A549 (cell line): ENCODE measurements around the gene NDUFA12. TPM values are rescaled to one million over a fixed set of nuclear protein-coding genes. Genes with fewer than 3 reads are reported as not detected.

Experiments
- ATAC-seq, 2 experiments: fragments of 200-7000 bp in 1 of 2; fragments of >200 bp in 1 of 2; cut with Nextera tagmentation in 1 of 2; cut with Tn5 transposase in 1 of 2; 3 replicates each; pipeline versions ENCODE4 v1.8.0 to v1.9.1; 2018 to 2020; ENCODE audit warnings: mild to moderate bottlenecking in 1 of 2, moderate library complexity in 1 of 2
- CTCF ChIA-PET: fragments of 300-600 bp; sonication (Branson Sonifier 250); formaldehyde crosslinking; extraction: SDS; loops from one replicate; lab custom pipeline; 2021; ENCODE audit warnings: antibody characterized with exemption, inconsistent platforms; lab: Yijun Ruan, JAX
- POLR2A ChIA-PET: fragments of 350-600 bp; formaldehyde crosslinking; extraction: SDS; loops from one replicate; lab custom pipeline; 2021; ENCODE audit warnings: antibody characterized with exemption, inconsistent platforms; lab: Yijun Ruan, JAX
- DNase-seq, 2 experiments: peaks; one replicate each; pipeline versions ENCODE4 v3.0.0 to v3.0.0-alpha.2; 2011 to 2016; ENCODE audit warnings: low read depth in 1 of 2, low spot score in 1 of 2
- FAIRE-seq: peaks from 2 replicates; lab custom pipeline; 2011; peaks lifted over from hg19 to GRCh38; lab: Jason Lieb, UNC
- H3K27ac ChIP-seq, 2 experiments: fragments of >200 bp; sonication (Bioruptor Twin); formaldehyde crosslinking; 3 replicates each; pipeline ENCODE4 v1.5.1; 2016 to 2017
- H3K4me1 ChIP-seq: fragments of >200 bp; sonication (Bioruptor Twin); formaldehyde crosslinking; 3 replicates; pipeline ENCODE4 v1.6.1; 2016
- H3K4me2 ChIP-seq: fragments of >200 bp; sonication (Bioruptor Twin); formaldehyde crosslinking; 3 replicates; pipeline ENCODE4 v1.6.1; 2016
- H3K4me3 ChIP-seq: fragments of >200 bp; sonication (Bioruptor Twin); formaldehyde crosslinking; 3 replicates; pipeline ENCODE4 v1.5.1; 2016
- H3K9me3 ChIP-seq: fragments of >200 bp; sonication (Bioruptor Twin); formaldehyde crosslinking; 3 replicates; pipeline ENCODE4 v1.6.1; 2016
- ATOH8 ChIP-seq: fragments of 250-450 bp; sonication (Bioruptor Pico); IDR thresholded peaks from 2 replicates; pipeline ENCODE4 v1.5.0; 2020; ENCODE audit warnings: low read depth, mild to moderate bottlenecking, moderate library complexity
- CBX2 ChIP-seq: fragments of 200-600 bp; sonication (generic); IDR thresholded peaks from 2 replicates; pipeline ENCODE4 v1.6.1; 2016; ENCODE audit warnings: low read depth, mild to moderate bottlenecking, borderline replicate concordance
- CHD2 ChIP-seq: fragments of 150-350 bp; IDR thresholded peaks from 2 replicates; pipeline ENCODE4 v1.6.1; 2014; ENCODE audit warnings: low read length; ENCODE audit not compliant: partially characterized antibody
- CHD4 ChIP-seq: fragments of 200-600 bp; sonication (generic); IDR thresholded peaks from 2 replicates; pipeline ENCODE4 v1.6.1; 2016; ENCODE audit warnings: antibody characterized with exemption, mild to moderate bottlenecking, borderline replicate concordance
- EHMT2 ChIP-seq: fragments of 200-600 bp; sonication (generic); IDR thresholded peaks from 2 replicates; pipeline ENCODE4 v1.6.1; 2016; ENCODE audit warnings: antibody characterized with exemption, low read depth, mild to moderate bottlenecking, moderate library complexity
- FOSL2 ChIP-seq, 2 experiments: fragments of 450-650 bp in 1 of 2; fragments of >200 bp in 1 of 2; sonication (Bioruptor Twin) in 1 of 2; formaldehyde crosslinking; IDR thresholded peaks; 2 replicates each; pipeline versions ENCODE4 v1.5.0 to v1.6.1; 2016 to 2020; ENCODE audit warnings: mild to moderate bottlenecking in 1 of 2, moderate library complexity in 1 of 2
- FOXS1 ChIP-seq: fragments of 250-450 bp; sonication (Bioruptor Pico); IDR thresholded peaks from 2 replicates; pipeline ENCODE4 v1.5.0; 2020; ENCODE audit warnings: mild to moderate bottlenecking, moderate library complexity
- HDAC2 ChIP-seq: fragments of 200-600 bp; sonication (generic); IDR thresholded peaks from 2 replicates; pipeline ENCODE4 v1.6.1; 2016
- HES2 ChIP-seq: fragments of >200 bp; sonication (Bioruptor Twin); formaldehyde crosslinking; IDR thresholded peaks from 2 replicates; pipeline ENCODE4 v1.6.1; 2016
- HEYL ChIP-seq: fragments of 250-450 bp; sonication (Bioruptor Pico); IDR thresholded peaks from 2 replicates; pipeline ENCODE4 v1.8.0; 2021; ENCODE audit warnings: mild to moderate bottlenecking, moderate library complexity
- HOXB13 ChIP-seq: fragments of 250-450 bp; sonication (Bioruptor Pico); IDR thresholded peaks from 2 replicates; pipeline ENCODE4 v1.5.0; 2020; ENCODE audit warnings: low read depth, mild to moderate bottlenecking, moderate library complexity
- HOXB5 ChIP-seq: fragments of 250-450 bp; sonication (Bioruptor Pico); IDR thresholded peaks from 2 replicates; pipeline ENCODE4 v1.5.0; 2020; ENCODE audit warnings: mild to moderate bottlenecking, moderate library complexity
- JUN ChIP-seq, 2 experiments: fragments of >200 bp; sonication (Bioruptor Twin); formaldehyde crosslinking; IDR thresholded peaks; 2 replicates in 1 of 2; 3 replicates in 1 of 2; pipeline ENCODE4 v1.6.1; 2016 to 2017
- KDM1A ChIP-seq: fragments of 200-600 bp; sonication (generic); IDR thresholded peaks from 2 replicates; pipeline ENCODE4 v1.6.1; 2016; ENCODE audit warnings: low read depth, mild to moderate bottlenecking
- KDM5A ChIP-seq: fragments of 200-600 bp; sonication (generic); IDR thresholded peaks from 2 replicates; pipeline ENCODE4 v1.6.1; 2016; ENCODE audit warnings: antibody characterized with exemption, mild to moderate bottlenecking
- MAFK ChIP-seq: fragments of 450-650 bp; IDR thresholded peaks from 2 replicates; pipeline ENCODE4 v1.6.1; 2014; ENCODE audit not compliant: partially characterized antibody
- MYC ChIP-seq: IDR thresholded peaks from 2 replicates; pipeline ENCODE4 v1.6.1; 2012; ENCODE audit warnings: mild to moderate bottlenecking, inconsistent platforms, low read length, improper control_type of control experiment, borderline replicate concordance
- NR3C1 ChIP-seq: fragments of >200 bp; sonication (Bioruptor Twin); formaldehyde crosslinking; IDR thresholded peaks from 3 replicates; pipeline ENCODE4 v1.6.1; 2017
- SREBF2 ChIP-seq: fragments of 450-650 bp; IDR thresholded peaks from 2 replicates; pipeline ENCODE4 v1.6.1; 2014; ENCODE audit warnings: mild to moderate bottlenecking, moderate library complexity
- TFCP2L1 ChIP-seq: fragments of 250-450 bp; sonication (Bioruptor Pico); IDR thresholded peaks from 2 replicates; pipeline ENCODE4 v1.5.0; 2021; ENCODE audit warnings: mild to moderate bottlenecking
- TP53 ChIP-seq: fragments of 250-450 bp; sonication (Bioruptor Pico); IDR thresholded peaks from 2 replicates; pipeline ENCODE4 v1.5.0; 2021; ENCODE audit warnings: mild to moderate bottlenecking, moderate library complexity
- ZFP36 ChIP-seq: fragments of 450-650 bp; IDR thresholded peaks from 2 replicates; pipeline ENCODE4 v1.6.1; 2014; ENCODE audit warnings: borderline replicate concordance; ENCODE audit not compliant: partially characterized antibody
- ZNF302 ChIP-seq: fragments of 250-450 bp; sonication (Bioruptor Pico); IDR thresholded peaks from 2 replicates; pipeline ENCODE4 v1.9.0; 2021; ENCODE audit warnings: inconsistent platforms, mild to moderate bottlenecking, moderate library complexity
- ZSCAN20 ChIP-seq: fragments of 250-450 bp; sonication (Bioruptor Pico); IDR thresholded peaks from 2 replicates; pipeline ENCODE4 v1.8.0; 2022; ENCODE audit warnings: mild to moderate bottlenecking, moderate library complexity
- WGBS: methylation state at CpG from one replicate; pipeline ENCODE4 v1.1.6; 2017; ENCODE audit errors: missing lambda C conversion rate; 5-methylcytosine and 5-hydroxymethylcytosine counted together
- polyA plus RNA-seq, 4 experiments: library from polyadenylated mRNA; depleted of rRNA in 3 of 4; stranded (reverse); fragments of >200 nt; fragmentation: RNase III in 1 of 4; extraction: RNeasy Plus Mini Kit Qiagen cat#74134 plus additional on column Dnase treatment in 1 of 4; gene quantifications; 2 replicates in 3 of 4; 3 replicates in 1 of 4; pipeline ENCODE4 v1.2.3, GENCODE V29; 2011 to 2017
- TF ChIP-seq, protein P1 (sequence below): fragments of 250-450 bp; sonication (Bioruptor Pico); IDR thresholded peaks from 2 replicates; pipeline ENCODE4 v1.5.0; 2021; ENCODE audit warnings: mild to moderate bottlenecking, moderate library complexity, borderline replicate concordance
- TF ChIP-seq, protein P2 (sequence below): IDR thresholded peaks from 2 replicates; pipeline ENCODE4 v1.6.1; 2012
- TF ChIP-seq, protein P3 (sequence below): fragments of 200-600 bp; sonication (generic); IDR thresholded peaks from 2 replicates; pipeline ENCODE4 v1.6.1; 2016; ENCODE audit warnings: antibody characterized with exemption, mild to moderate bottlenecking, moderate library complexity

NDUFA12 gene
- polyA plus RNA-seq, 2 of the 4 experiments (the other 2 are of a cell fraction), result 207 to 257 TPM

DNA sequence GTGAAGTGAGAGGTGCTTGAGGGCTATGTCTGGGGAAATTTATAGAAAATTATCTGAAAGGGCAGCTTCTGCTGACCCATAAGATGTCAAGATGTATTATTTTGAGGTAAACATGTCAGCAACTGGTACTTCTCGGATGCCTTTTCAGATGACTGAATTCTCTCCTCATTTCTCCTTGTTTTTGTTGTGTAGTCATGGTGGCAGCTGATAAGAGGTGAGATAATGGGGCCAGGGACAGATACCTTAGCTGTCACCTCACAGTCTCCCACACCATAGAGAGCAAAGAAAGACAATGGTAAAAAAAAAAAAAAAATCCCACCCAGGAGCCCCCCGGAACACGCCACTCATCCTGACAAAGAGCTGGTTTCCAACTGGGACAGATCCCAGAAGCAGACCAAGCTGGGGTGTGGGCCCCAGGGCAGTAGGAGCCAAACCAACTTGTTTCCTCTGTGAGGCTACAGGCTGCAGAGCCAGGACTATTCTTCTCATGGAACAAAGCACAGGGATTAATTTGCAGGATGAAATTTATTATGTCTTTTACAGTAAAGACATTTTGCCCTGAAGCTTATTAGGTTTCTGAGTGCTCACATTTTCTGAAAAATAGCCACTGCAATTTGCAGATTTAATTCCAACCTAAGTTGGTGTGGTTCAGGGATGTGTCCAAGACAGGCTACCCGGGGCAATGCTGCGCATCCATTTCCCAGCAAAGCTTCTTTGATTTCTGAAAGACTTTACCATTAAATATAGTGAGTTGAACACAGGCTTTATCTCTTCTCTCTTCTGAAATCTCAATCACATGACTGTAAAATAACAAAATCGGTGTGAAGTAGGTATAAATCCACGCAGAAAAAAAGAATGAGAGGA is 52.2 kb downstream of the NDUFA12 start:
- TF ChIP-seq HDAC2, result no peak
- TF ChIP-seq NR3C1, result no peak
- no peak for TF ChIP-seq ZNF302 (CRISPR knock-in tag)
- no peak for TF ChIP-seq HOXB5
- TF ChIP-seq TFCP2L1 (CRISPR knock-in tag), result no peak
- no peak for TF ChIP-seq TP53 (CRISPR knock-in tag)
- no peak for TF ChIP-seq HEYL
- TF ChIP-seq EHMT2, result no peak
- no peak for TF ChIP-seq ZSCAN20 (CRISPR knock-in tag)
- no peak for TF ChIP-seq JUN (IDR thresholded peaks at IDR 0.05)
- Histone ChIP-seq H3K4me2 (no peak overlapping the region), H3K27ac (no peak overlapping the region; a peak in 1 of 6 replicates), H3K4me3 (no peak overlapping the region), H3K9me3 (no peaks in the 10 kb centered on the region), H3K4me1 (peaks cover 13% of the 10 kb centered on the region; the same call in 2 of the 3 replicates)
- DNase-seq (no peak), ATAC-seq (no peak), FAIRE-seq (no peak)
- 51% methylated on average over 7 of the region's 7 CpGs for WGBS
- POLR2A ChIA-PET, result no interaction called here
- CTCF ChIA-PET, result interaction anchor here (0.6 to 1.9 kb wide), 2 partner anchors 11 to 1022 kb away, joined by 3 to 4 read pairs; no protein-coding TSS in a partner anchor

DNA sequence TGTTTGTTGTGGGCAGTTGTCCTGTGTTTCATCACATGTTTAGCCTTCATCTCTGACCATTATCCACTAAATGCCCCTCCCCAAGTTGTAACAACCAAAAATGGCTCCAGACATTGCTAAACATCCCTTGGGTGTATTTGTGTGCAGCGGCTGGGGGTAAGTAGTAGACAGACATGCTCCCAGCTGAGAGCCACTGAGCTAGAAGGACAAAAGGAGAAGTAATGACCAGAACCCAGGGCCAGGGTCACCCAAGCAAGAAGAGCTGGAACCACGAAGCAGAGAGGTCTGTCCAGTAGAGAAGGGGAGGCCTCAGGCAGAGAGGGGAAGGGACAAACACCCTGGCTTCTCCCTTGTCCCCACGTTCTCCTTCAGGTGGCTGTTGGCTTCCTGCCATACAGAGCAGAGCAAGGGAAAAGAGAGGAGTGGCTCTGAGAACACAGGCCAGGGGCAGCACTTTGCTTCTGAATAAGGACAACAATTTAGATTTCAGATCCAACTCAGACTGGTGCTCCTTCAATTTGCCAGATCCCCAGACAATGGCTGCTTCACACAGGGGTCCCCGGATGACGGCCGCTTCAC is 55.2 kb downstream of the NDUFA12 start:
- TF ChIP-seq ATOH8 (CRISPR knock-in tag) (no peak), ZNF302 (CRISPR knock-in tag) (no peak), MAFK (no peak), ZFP36 (no peak), SREBF2 (no peak), CHD4 (no peak), KDM1A (no peak), TFCP2L1 (CRISPR knock-in tag) (no peak), FOSL2 (IDR thresholded peaks at IDR 0.05) (no peak), FOSL2 (CRISPR knock-in tag; IDR thresholded peaks at IDR 0.05) (no peak), HOXB13 (CRISPR knock-in tag) (no peak), CBX2 (no peak), FOXS1 (CRISPR knock-in tag) (no peak), HES2 (no peak), MYC (no peak), CHD2 (no peak), KDM5A (no peak)
- TF ChIP-seq, protein P1, sequence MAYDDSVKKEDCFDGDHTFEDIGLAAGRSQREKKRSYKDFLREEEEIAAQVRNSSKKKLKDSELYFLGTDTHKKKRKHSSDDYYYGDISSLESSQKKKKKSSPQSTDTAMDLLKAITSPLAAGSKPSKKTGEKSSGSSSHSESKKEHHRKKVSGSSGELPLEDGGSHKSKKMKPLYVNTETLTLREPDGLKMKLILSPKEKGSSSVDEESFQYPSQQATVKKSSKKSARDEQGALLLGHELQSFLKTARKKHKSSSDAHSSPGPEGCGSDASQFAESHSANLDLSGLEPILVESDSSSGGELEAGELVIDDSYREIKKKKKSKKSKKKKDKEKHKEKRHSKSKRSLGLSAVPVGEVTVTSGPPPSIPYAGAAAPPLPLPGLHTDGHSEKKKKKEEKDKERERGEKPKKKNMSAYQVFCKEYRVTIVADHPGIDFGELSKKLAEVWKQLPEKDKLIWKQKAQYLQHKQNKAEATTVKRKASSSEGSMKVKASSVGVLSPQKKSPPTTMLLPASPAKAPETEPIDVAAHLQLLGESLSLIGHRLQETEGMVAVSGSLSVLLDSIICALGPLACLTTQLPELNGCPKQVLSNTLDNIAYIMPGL (CRISPR knock-in tag), result no peak
- TF ChIP-seq, protein P2, sequence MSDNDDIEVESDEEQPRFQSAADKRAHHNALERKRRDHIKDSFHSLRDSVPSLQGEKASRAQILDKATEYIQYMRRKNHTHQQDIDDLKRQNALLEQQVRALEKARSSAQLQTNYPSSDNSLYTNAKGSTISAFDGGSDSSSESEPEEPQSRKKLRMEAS, result no peak
- TF ChIP-seq, protein P3, sequence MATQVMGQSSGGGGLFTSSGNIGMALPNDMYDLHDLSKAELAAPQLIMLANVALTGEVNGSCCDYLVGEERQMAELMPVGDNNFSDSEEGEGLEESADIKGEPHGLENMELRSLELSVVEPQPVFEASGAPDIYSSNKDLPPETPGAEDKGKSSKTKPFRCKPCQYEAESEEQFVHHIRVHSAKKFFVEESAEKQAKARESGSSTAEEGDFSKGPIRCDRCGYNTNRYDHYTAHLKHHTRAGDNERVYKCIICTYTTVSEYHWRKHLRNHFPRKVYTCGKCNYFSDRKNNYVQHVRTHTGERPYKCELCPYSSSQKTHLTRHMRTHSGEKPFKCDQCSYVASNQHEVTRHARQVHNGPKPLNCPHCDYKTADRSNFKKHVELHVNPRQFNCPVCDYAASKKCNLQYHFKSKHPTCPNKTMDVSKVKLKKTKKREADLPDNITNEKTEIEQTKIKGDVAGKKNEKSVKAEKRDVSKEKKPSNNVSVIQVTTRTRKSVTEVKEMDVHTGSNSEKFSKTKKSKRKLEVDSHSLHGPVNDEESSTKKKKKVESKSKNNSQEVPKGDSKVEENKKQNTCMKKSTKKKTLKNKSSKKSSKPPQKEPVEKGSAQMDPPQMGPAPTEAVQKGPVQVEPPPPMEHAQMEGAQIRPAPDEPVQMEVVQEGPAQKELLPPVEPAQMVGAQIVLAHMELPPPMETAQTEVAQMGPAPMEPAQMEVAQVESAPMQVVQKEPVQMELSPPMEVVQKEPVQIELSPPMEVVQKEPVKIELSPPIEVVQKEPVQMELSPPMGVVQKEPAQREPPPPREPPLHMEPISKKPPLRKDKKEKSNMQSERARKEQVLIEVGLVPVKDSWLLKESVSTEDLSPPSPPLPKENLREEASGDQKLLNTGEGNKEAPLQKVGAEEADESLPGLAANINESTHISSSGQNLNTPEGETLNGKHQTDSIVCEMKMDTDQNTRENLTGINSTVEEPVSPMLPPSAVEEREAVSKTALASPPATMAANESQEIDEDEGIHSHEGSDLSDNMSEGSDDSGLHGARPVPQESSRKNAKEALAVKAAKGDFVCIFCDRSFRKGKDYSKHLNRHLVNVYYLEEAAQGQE, result no peak
- TF ChIP-seq, all 56 proteins: peak for 0
- DNase-seq (no peak), FAIRE-seq (no peak), ATAC-seq (peak in 1 of 2 experiments; percentile 24; a peak in 2 of 6 replicates)
- Histone ChIP-seq H3K9me3 (no peaks in the 10 kb centered on the region), H3K4me1 (no peaks in the 10 kb centered on the region; the same call in 2 of the 3 replicates), H3K4me3 (no peak overlapping the region), H3K4me2 (no peak overlapping the region), H3K27ac (no peak overlapping the region)
- POLR2A ChIA-PET, result no interaction called here
- WGBS, result 46% methylated on average over 6 of the region's 6 CpGs
- CTCF ChIA-PET, result no interaction called here
